Measurements from ENCODE around the gene KANTR. TPM values are rescaled to one million over a fixed set of nuclear protein-coding genes. Genes with fewer than 3 reads are reported as not detected.

Gene KANTR
- total and polyA plus RNA-seq, 9 of the 15 experiments (the other 6 are each of a cell fraction or from before 2014, with no cell fraction given): 1.0 to 5.7 (median 3.4) TPM

GRCh38 chrX:53093748-53094581, at the start of gene KANTR (continued):
- TF ChIP-seq PRDM10 (IDR thresholded peaks at IDR 0.05; ENCODE audit: partially characterized antibody) (no peak), ZNF133 (CRISPR knock-in tag; IDR thresholded peaks at IDR 0.05) (no peak), BDP1 (IDR thresholded peaks at IDR 0.05; ENCODE audit: insufficient read depth, insufficient read length) (no peak), FOXK2 (conservative IDR thresholded peaks at IDR 0.05 in 1 of 2, IDR thresholded peaks at IDR 0.05 in 1 of 2; ENCODE audit: low read depth in 2 of 2) (no peak), NFYB (IDR thresholded peaks at IDR 0.05; ENCODE audit: extremely low read depth, insufficient read length) (peak; percentile 63), RERE (CRISPR knock-in tag; IDR thresholded peaks at IDR 0.05; ENCODE audit: borderline replicate concordance) (no peak), ARID3B (CRISPR knock-in tag; IDR thresholded peaks at IDR 0.05; ENCODE audit: borderline replicate concordance) (no peak), NR0B1 (IDR thresholded peaks at IDR 0.05; ENCODE audit: partially characterized antibody) (no peak), ZBTB1 (CRISPR knock-in tag; IDR thresholded peaks at IDR 0.05; ENCODE audit: borderline replicate concordance, low read depth) (no peak), ZNF324 (CRISPR knock-in tag; IDR thresholded peaks at IDR 0.05) (no peak), NFE2 (IDR thresholded peaks at IDR 0.05; ENCODE audit: low read depth) (peak; percentile 63), MCM3 (IDR thresholded peaks at IDR 0.05) (no peak), ZNF668 (CRISPR knock-in tag; IDR thresholded peaks at IDR 0.05) (no peak), NR2C1 (IDR thresholded peaks at IDR 0.05) (no peak), NR2C1 (tag; IDR thresholded peaks at IDR 0.05) (no peak)

All from K562 (cell line).